Fibroblast of peridontal ligament (primary cell): ENCODE data around the gene TBC1D1.

Experiments
- DNase-seq: peaks from one replicate; pipeline ENCODE4 v3.0.0-alpha.2; 2010; ENCODE audit errors: extremely low read depth

Gene TBC1D1

GRCh38 chr4:37994569-37994968 lies 103.7 kb downstream of the TBC1D1 start:
- DNase-seq: no peak

GRCh38 chr4:37995299-37995821 lies 104.5 kb downstream of the TBC1D1 start:
- DNase-seq: no peak

DNA sequence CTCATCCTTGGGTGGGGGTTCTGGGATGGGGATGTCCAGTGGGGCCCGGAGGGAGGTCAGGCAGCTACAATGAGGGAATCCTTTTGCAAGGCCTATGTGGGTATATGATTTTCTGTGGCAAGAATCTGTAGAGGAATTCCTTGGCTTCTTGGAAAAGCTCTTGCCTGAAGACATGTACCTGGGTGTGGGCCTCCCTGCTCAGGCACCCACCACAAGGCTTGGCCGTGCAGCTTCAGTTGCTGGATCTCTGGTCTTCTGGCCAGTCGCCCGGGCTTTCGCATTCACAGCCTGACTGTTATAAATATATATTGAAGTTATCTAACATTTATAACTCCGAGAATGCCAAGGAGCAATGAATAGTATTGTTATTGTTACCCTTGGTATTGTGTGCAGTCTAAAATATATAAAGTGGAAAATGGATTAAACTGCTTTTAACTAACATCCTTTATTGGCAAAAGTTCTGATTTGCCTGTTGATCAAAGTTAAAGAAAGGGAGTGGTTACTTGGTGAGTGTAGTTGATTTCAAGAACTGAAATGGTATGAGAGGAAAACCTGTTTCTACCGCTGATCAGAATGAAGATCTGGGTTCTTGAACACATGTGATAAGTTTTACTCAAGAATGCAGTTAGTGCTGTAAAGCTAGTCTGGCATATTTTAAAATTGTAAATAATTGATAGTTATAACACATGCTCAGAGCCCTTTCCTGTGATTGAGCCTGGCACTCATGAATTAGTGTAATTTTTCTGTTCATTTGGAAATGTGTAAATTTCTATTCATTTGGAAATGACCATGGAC lies 105.3 kb downstream of the TBC1D1 start:
- DNase-seq: no peak

GRCh38 chr4:37998226-37998625 lies 107.3 kb downstream of the TBC1D1 start:
- no peak for DNase-seq

- no peak for DNase-seq
Observed at GRCh38 chr4:37999000-37999716, 108.3 kb downstream of the TBC1D1 start.

- no peak for DNase-seq
Observed at GRCh38 chr4:37999965-38000364, 109.1 kb downstream of the TBC1D1 start.

GRCh38 chr4:38001927-38002326 lies 111.0 kb downstream of the TBC1D1 start:
- DNase-seq: no peak

- no peak for DNase-seq
Observed at GRCh38 chr4:38002451-38003071, 111.7 kb downstream of the TBC1D1 start.

GRCh38 chr4:38003102-38003501 lies 112.2 kb downstream of the TBC1D1 start:
- no peak for DNase-seq

DNA sequence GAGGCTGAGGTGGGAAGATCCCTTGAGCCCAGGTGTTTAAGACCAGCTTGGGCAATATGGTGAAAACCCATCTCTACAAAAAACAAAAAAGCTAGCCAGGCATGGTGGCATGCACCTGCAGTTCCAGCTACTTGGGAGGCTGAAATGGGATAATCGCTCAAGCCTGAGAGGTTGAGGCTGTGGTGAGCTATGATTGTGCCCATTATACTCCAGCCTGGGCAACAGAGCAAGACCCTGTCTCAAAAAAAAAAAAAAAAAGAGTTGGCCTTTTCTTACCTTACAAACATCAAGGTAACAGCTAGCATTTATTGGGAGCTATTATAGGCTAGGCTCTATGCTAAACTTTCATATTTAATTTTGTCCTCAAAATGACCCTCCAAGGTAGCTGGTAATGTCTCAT lies 112.7 kb downstream of the TBC1D1 start:
- no peak for DNase-seq

DNA sequence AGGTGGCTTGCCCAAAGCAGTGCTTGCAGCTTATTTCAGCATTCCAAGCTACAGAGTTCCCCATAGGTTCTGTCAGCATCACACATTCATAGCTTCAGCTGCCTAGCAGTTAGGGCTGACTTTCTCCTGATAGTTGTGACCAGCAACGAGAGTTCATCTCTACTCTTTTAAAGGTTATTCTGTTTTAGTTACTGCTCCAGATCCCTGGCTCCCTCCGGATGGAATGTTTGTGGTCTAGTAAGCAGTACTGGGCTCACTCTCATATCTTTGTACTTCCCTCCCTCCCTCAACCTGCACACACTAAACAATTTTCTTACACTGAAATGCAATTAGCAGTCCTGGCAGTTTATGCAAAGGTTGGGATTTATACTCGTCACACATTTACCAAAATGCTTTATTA lies 113.2 kb downstream of the TBC1D1 start:
- DNase-seq: peak; percentile 46

DNA sequence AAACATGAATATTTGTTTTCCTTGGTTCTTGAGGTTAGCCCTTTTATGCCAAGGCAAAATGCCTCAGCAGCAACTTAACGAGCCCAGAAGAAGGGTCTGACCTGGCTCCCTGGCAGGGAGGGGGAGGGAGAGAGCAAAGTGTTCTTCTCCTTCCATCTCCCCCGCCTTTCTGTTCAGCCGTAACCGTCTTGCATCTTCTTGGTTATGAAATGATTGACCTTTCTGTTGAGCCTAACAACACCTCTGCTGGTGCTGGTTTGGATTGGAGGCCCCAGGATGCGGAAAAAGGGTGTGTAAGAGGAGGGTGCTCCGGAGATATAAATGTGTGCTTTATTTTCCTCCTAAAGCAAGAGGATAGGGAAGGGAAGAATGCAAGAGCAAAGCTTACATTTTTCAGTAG lies 114.0 kb downstream of the TBC1D1 start:
- no peak for DNase-seq

- DNase-seq: no peak
Observed at GRCh38 chr4:38005637-38006036, 114.8 kb downstream of the TBC1D1 start.

DNA sequence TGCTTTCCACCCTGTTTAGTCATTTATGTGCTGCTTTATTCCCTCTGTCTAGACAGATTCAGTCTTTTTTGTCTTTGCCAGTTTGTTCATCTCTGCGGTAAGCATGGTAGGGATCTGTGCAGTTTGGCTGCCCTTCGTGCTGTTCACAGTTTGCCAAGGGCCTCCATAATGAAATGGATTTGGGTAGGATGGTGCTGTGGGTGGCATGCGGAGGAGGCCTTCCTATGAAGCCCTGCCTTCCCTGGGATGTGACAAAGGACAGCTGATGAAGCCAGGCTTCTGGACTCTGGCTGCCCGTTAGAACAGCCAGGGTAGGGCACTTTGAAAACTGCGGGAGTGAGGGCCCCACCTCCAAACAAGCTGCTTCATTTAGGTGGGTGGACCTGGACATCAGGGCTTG lies 116.8 kb downstream of the TBC1D1 start:
- no peak for DNase-seq

DNA sequence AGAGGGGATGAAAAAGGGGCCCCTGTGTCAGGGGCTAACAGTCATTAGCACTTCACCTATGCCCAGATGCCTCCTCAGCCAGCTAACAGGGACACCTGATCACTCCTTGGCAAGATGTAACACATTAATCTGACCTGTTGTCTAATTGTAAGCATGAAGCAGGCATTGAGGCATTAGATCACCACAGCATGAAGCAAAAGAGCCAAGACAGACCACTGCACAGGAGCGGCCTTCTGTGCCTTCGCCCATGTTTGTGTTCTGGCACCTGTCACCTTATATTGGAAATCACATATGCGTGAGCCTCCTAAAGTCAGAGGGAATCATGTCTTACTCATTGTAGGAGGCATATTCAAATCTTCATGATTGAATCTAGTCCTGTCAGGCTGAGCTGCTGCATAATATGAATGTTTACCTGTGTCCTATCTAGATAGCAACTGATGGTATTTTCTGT lies 117.7 kb downstream of the TBC1D1 start:
- no peak for DNase-seq

DNA sequence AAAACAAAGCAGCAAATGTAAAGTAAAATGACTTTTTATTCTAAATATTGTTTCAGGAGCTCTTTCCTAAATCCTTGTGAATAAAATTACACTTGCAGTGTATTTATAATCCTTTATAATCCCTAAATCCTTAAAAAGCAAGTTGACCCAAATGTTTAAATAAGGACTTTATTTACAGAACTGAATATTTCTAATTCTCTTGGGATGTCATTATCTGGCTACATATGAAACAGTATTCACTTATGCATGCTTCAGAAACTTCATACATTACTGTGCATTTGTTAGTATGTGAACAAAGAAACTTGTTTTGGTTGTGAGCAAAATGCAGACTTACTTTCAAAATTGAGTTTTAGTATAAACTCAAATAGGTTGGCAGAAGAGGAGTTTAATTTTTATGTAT lies 118.5 kb downstream of the TBC1D1 start:
- peak; percentile 60 for DNase-seq

GRCh38 chr4:38009949-38010348 lies 119.1 kb downstream of the TBC1D1 start:
- DNase-seq: peak; percentile 32

DNA sequence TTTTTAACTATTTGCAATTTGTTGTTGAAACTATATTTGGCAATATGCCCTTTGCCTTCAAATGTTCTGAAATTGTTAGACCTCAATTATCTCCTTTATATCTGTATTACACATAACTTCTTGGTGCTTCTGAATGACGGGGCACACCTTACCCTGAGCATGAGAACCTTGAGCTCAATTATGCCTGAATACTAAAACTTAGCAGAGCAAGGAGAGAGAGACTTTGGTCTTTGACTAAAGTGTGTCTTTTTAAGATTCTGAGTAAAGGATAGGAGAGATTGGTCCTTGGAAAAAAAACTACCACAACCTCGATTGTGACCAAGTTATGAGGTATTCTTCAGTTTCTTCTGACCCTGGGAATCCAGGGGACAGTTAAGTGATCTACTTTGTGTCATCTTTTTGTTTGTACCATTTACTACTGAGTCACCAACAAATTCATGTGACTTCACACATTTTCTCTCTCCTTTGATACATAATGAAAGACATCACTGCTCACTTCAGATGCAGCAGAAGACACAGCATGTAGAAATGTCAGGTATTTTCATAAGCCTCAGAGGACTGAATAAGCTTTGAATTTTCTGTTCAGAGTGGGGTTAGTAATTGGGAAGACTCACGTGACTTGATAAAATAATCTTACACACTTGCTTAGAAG lies 120.8 kb downstream of the TBC1D1 start:
- DNase-seq: no peak

DNA sequence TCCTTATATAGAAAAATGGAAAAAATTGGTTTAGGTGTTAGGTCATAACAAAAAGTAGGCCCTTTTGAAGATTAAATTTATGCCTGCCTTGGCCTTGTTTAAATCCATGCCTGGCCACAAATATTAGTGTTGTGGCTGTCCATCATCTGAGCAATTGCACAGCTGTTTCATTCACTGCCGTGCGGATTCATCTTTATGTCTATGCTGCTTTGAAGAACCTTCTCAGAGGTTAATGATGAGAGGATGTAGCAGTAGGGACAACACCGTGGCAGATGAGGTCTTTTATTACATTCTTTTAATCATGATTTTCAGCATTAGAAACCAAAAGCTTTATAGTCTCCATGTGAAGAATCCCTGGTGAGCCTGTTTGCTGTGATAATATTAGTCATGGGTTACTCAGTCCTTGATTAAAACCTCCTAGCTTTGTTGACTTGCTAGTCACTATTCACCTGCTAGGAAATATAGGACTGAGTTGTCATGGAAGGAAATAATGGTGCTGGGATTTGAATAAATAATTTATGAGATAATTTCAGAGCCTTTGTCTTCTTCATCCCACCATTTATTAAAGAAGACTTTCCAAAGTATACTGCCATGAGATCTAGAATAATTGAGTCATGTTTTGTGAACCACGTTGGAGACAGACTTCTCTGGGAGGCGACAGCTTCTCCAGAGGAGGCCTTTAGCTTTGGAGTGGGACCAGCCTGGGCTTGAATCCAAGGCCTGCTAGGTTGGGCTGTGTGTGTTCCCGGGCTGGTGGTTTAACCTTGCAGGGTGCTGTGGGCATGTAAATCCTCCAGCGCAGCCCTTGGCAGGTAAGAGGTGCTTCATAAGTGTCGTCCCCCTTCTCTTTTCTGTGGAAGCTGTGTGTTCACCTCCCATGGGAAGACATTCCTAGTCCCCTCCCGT lies 122.8 kb downstream of the TBC1D1 start:
- DNase-seq: peak; percentile 50

DNA sequence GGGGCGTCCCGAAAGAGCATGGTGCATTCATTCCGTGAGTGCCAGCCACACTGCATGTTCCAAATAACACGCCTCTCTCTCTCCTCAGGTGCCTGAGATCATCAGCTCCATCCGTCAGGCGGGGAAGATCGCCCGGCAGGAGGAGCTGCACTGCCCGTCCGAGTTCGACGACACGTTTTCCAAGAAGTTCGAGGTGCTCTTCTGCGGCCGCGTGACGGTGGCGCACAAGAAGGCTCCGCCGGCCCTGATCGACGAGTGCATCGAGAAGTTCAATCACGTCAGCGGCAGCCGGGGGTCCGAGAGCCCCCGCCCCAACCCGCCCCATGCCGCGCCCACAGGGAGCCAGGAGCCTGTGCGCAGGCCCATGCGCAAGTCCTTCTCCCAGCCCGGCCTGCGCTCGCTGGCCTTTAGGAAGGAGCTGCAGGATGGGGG lies 123.6 kb downstream of the TBC1D1 start:
- no peak for DNase-seq
